NCI-H187 treated with DMSO at 0.1 percent for 48 hours (cell line): ENCODE measurements around the gene UNC5CL.

Experiments
- DNase-seq: peaks from one replicate; lab custom pipeline; 2025; lab: John Stamatoyannopoulos, UW

UNC5CL gene

DNA sequence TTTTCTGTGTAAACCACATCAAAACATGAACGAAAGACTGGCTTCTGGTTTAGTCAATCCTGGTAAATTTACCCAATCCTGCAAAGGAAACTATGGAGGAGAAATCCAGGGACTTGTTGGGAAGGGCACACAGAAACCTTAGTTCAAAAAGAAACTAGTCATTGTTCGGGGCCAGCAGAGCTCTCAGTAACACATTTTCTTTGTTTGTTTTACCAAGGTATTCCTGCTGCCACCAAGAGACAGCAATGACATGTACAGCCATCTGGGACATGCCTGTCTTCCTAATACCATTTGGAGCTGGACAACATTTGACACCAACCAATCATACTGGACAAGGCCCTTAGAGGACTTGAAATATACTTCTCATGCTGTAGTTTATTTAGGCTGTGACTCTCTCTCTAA lies 24.9 kb upstream of the UNC5CL start:
- no peak for DNase-seq

GRCh38 chr6:41062056-41062455 lies 23.0 kb upstream of the UNC5CL start:
- DNase-seq = no peak

DNA sequence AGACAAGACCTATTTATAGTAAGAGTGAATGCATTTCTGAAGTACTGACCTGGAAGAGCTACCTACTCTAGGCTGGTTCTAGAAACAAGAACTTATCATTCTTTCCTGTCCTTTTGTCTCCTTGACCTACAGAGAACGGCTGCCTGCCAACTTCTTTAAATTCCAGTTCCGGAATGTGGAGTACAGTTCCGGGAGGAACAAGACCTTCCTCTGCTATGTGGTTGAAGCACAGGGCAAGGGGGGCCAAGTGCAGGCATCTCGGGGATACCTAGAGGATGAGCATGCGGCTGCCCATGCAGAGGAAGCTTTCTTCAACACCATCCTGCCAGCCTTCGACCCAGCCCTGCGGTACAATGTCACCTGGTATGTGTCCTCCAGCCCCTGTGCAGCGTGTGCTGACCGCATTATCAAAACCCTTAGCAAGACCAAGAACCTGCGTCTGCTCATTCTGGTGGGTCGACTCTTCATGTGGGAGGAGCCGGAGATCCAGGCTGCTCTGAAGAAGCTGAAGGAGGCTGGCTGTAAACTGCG lies 22.2 kb upstream of the UNC5CL start:
- DNase-seq = no peak

DNA sequence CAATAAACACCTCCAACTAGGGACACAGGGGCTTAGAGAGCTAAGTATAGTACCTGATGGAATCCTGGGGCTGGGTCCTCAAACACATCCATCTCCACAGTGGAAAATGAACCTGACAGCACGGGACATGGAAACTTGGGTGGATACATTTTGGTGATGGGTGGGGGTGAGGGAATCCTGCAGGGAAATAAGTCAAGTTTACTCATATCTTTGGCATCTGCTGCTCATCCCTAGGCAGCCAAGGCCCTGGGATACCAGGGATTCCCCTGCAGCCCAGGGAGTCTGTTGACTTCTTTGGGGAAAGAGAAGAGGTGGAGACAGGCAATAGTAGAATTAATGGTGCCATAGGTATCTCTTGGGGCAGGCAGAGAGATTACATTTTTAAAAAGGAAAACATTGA lies 20.5 kb upstream of the UNC5CL start:
- DNase-seq = no peak

DNA sequence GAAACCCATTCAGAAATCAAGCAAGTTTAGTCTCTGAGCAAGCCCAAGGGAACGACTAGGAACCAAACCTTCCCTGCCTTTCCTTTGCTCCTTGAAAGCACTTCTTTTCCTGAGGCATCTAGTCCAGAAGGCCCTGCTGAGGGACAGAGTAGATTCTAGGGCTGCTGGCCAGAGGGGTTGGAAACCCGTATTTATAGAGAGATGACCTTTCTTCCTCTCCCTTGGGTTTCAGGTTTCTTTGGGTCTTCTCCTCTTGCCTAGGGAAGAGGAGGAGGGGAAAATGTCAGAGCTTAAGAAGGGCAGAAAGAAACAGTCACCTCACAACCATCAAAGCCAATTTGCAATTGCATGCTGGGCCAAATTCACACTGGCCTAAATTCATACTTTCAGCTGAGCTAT lies 19.8 kb upstream of the UNC5CL start:
- no peak for DNase-seq

- no peak for DNase-seq
Measured at GRCh38 chr6:41056768-41057490, 17.9 kb upstream of the UNC5CL start.

DNA sequence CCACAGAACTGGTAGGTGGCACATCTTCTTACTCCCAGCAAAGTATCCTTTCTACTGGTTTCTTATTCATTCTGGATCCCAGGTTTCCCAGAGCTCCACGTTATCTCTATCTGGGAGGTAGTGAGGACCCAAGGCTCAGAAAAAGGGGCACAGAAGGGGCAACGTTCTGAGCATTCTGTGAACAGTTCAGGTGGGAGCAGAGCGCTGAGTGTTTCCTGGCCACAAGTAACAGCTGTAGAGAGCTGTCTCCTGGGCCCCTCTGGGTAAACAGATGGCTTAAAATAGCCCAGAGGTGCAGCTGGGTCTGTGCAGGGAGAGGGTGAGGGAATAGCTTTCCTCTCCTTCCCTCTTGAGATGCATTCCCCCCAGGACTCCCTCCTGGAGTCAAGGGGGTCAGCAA lies 16.1 kb upstream of the UNC5CL start:
- DNase-seq = no peak

DNA sequence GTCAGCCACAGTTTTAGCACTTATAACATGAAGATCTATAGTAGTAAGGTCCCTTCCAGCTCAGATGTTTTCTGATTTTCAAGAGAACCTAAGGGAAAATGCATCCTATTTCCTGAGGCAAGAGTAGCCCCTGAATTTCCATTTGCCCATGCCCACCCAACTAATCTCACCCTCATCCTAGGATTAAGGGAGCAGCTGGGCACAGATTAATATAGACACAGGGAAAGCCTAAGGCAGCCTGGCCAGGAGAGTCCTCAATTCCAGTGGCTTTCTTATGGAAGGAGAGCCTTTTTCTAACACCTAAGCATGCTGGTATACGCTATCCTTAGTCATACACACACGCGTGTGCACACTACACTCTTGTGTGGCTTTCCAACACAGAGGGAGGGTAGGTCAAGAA lies 15.5 kb upstream of the UNC5CL start:
- no peak for DNase-seq

- DNase-seq = no peak
Measured at GRCh38 chr6:41053041-41053440, 14.0 kb upstream of the UNC5CL start, which contains the start of gene APOBEC2. Gene APOBEC2 (plus strand): TSS chr6:41053202. CDS start chr6:41053348, 146 bp downstream.

- no peak for DNase-seq
Measured at GRCh38 chr6:41051873-41052272, 12.9 kb upstream of the UNC5CL start.

- DNase-seq = no peak
Measured at GRCh38 chr6:41050536-41050935, 11.5 kb upstream of the UNC5CL start.

GRCh38 chr6:41049955-41050354 lies 10.9 kb upstream of the UNC5CL start:
- no peak for DNase-seq

- DNase-seq = no peak
Measured at GRCh38 chr6:41049521-41049920, 10.5 kb upstream of the UNC5CL start.

DNA sequence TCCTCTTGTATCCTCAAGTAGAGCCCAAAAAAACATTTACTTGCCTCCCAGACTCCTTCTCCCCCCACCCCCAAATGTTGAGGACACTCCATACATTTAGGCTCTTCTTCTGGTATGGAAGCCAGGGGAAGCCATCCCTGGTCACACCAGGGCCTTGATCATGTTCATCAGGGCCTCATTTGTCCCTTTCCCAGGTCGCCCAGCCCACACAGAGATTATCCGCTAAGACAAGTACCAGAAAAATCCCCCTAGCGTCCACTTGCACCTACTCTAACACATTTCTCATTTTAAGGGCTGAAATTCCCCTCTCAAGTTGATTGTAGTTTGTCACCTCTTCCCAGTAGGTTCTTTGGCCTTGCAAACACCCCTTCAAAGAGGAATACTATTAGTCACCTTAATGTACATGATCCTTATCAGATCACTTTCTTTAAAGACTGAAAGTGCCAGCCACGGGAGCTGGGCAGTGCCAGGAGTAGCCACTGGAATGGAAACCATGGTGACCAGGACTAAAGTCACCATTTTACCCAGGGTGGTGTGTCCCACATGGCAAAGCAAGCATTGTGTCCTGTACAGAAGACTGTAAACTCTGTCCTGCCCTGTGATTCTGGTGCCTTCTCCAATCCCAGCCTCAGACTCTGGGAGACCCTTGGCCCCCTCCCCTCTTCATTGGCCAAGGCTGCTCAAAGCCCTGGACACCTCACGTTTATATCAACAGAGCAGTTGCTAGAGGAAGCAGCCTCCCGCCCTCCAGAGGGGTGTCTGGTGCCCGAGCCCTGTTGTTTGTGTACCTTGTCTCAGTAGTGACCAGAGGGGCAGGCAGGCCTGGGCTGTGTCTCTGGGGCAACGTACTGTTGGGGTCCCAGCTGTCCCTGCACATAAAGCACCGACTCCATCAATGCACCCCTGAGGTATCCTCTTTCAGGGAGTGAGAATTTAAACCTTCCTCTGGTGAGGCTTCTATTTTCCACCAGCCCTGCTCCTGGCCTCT lies 9.0 kb upstream of the UNC5CL start:
- no peak for DNase-seq

- DNase-seq = no peak
Measured at GRCh38 chr6:41047306-41047705, 8.3 kb upstream of the UNC5CL start.

DNA sequence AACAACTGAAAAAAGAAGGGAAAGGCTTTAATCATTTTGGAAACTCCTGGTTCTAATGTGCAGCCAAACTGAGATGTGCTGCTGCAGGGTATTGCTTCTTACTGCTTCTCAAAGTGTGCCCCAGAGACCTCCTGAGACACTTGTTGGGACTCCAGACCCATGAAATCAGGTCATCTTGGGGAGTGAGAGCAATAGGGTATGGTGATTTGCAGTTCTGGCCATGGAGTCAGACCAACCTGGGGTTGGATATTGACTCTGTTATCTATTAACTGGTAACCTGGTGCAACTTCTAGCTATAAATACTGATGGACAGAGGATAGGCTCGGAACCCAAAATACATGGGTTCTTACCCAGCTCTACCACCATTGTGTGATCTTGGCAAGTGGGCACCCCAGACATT lies 7.1 kb upstream of the UNC5CL start:
- no peak for DNase-seq

- DNase-seq = no peak
Measured at GRCh38 chr6:41045664-41046063, 6.6 kb upstream of the UNC5CL start.

DNA sequence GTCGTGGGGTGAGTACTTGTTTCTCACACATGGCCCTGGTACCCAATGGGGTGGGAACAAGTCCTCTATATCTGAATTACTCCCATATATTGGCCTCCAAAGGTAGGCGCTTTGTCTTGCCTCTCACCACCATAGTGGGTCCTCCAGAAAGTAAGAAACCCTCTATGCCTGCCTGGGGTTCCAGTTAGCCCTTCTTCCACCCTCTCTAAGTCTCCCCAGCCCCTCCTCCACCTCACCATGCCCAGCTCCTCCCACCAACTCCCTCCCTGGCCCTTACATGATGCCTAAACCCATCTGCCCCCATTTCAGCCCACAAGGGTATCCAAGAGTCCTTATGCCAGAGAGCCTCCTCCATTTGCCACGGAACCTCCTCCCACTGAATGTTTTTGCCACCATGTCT lies 4.1 kb upstream of the UNC5CL start:
- DNase-seq = no peak

DNA sequence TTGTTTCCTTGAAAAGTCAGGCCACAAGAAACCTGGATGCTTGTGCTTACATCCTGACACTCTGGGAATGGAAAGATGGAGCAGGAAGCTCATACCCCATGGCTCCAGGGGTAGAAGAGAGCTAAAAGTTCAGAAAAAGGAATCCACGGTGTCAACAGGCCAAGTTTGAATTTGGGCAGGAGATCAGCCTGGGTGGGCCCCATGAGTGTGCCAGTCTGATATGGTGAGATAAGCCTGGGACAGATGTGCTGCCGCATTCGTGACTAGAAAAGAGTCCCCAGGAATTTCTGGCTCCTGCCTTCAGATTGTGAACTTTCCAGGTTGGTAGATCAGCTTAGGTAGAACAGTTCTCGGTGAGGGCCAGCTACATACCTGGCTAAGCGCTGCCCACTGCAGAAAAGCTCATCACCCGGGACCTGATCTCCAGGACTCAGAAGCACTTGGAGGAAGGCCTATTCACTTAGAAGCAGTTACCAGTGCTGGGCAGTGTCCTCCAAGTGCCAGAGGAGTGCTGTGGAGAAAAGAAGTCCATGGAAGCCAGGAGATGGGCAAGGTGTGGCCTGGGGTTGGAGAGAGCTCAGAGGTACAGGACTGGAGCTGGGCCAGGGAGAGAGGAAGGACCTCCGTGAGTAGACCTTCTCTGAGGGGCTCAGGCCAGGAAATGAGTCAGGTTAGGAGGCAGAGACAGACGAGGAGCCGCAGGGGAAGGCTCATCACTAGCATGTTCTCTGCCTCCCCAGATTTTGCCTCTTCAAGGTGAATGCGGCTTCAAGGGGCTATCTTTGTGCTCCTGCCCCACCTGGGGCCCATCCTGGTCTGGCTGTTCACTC lies 3.4 kb upstream of the UNC5CL start, which contains the start of gene TSPO2:
TSPO2 (plus strand) TSS at position 242 of the 830 bp plus-strand sequence; CDS start at position 761, 519 bp downstream.
- no peak for DNase-seq

DNA sequence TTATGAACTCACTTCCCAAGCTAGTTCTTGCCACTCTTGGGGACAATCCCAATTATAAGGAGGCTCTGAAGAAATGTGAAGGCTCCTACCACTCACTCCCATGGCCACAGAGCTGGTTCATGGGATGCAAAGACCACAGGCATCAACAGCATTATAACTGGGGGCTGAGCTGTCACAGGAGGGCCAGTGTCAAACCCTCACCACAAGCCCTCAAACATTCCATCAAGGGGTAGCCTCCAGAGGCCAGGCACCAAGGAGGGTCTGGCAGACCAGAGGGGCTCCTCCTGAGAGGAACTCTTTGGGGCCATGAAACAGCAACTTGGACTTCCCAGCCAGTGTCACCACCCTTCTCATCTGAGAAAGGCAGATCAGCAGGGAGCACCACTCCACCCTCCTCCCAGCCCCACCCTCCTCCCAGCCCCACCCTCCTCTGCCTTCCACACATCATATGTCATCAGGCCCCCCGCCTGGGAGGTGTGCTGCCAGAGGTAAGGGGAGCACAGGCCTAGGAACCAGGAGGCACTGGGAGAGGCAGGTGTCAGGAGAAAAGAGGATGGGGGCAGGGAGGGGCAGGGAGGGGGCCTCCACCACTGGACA lies 2.0 kb upstream of the UNC5CL start:
- DNase-seq = no peak
